ENCODE measurements around the gene ZCCHC7.
"Not testable (repeated sequence)": the region's sequence is repeated elsewhere in the genome, so short reads cannot be mapped to it uniquely, and the experiment has no call there.

The ZCCHC7 gene

GRCh38 chr9:37259951-37260350, 139.6 kb downstream of the ZCCHC7 start:
- no peak for DNase-seq

GRCh38 chr9:37262410-37262809, 142.0 kb downstream of the ZCCHC7 start:
- DNase-seq, result no peak

- DNase-seq, result no peak
Observed at GRCh38 chr9:37264539-37264938, 144.2 kb downstream of the ZCCHC7 start.

GRCh38 chr9:37266630-37267029, 146.3 kb downstream of the ZCCHC7 start:
- no peak for DNase-seq

GRCh38 chr9:37269221-37269620, 148.8 kb downstream of the ZCCHC7 start:
- no peak for DNase-seq

GRCh38 chr9:37271679-37272078, 151.3 kb downstream of the ZCCHC7 start:
- DNase-seq, result no peak

- DNase-seq, result no peak
Observed at GRCh38 chr9:37273595-37273994, 153.2 kb downstream of the ZCCHC7 start.

GRCh38 chr9:37281541-37281940, 161.2 kb downstream of the ZCCHC7 start:
- DNase-seq, result no peak

GRCh38 chr9:37283730-37284325, 163.5 kb downstream of the ZCCHC7 start:
- no peak for DNase-seq

- no peak for DNase-seq
Observed at GRCh38 chr9:37284636-37285035, 164.3 kb downstream of the ZCCHC7 start.

GRCh38 chr9:37286530-37287175, 166.3 kb downstream of the ZCCHC7 start:
- DNase-seq, result no peak

GRCh38 chr9:37287317-37287716, 166.9 kb downstream of the ZCCHC7 start:
- DNase-seq, result no peak

- DNase-seq, result no peak
Observed at GRCh38 chr9:37289631-37290030, 169.3 kb downstream of the ZCCHC7 start.

GRCh38 chr9:37290366-37290939, 170.1 kb downstream of the ZCCHC7 start:
- DNase-seq, result no peak

- DNase-seq, result no peak
Observed at GRCh38 chr9:37290940-37291485, 170.6 kb downstream of the ZCCHC7 start.

- DNase-seq, result not testable (repeated sequence)
Observed at GRCh38 chr9:37291612-37292238, 171.4 kb downstream of the ZCCHC7 start.

GRCh38 chr9:37292896-37293295, 172.5 kb downstream of the ZCCHC7 start:
- no peak for DNase-seq

GRCh38 chr9:37293664-37294524, 173.5 kb downstream of the ZCCHC7 start:
- DNase-seq, result no peak

GRCh38 chr9:37295178-37295577, 174.8 kb downstream of the ZCCHC7 start:
- DNase-seq, result no peak

- no peak for DNase-seq
Observed at GRCh38 chr9:37295796-37296195, 175.4 kb downstream of the ZCCHC7 start.

GRCh38 chr9:37297592-37297991, 177.2 kb downstream of the ZCCHC7 start:
- no peak for DNase-seq

- DNase-seq, result no peak
Observed at GRCh38 chr9:37300620-37301019, 180.2 kb downstream of the ZCCHC7 start.
